H1 (cell line): Measurements from ENCODE around the gene CRISPLD2. TPM values are rescaled to one million over a fixed set of nuclear protein-coding genes. Genes with fewer than 3 reads are reported as not detected.

Experiments used
- CTCF ChIA-PET: fragments of 300-600 bp; sonication (Branson Sonifier 250); formaldehyde crosslinking; loops from one replicate; lab custom pipeline; 2021; ENCODE audit not compliant: partially characterized antibody; lab: Charles Lee
- POLR2A ChIA-PET: fragments of 300-600 bp; sonication (Branson Sonifier 250); formaldehyde crosslinking; loops from one replicate; lab custom pipeline; 2021; ENCODE audit warnings: inconsistent platforms; ENCODE audit not compliant: partially characterized antibody; lab: Charles Lee
- DNase-seq, 2 experiments: peaks; one replicate each; pipeline versions ENCODE4 v3.0.0 to v3.0.0-alpha.2; 2010 to 2022; ENCODE audit warnings: low spot score in 2 of 2, low read depth in 1 of 2, mixed read lengths in 1 of 2
- FAIRE-seq: peaks from 2 replicates; lab custom pipeline; 2011; peaks lifted over from hg19 to GRCh38; lab: Jason Lieb, UNC
- H2AFZ ChIP-seq: 2 replicates; pipeline ENCODE4 v1.8.1; 2012; ENCODE audit warnings: low read length, inconsistent platforms
- H2AK5ac ChIP-seq: 2 replicates; pipeline ENCODE4 v1.6.1; 2013; ENCODE audit warnings: low read depth, low read length
- H2BK120ac ChIP-seq: replicated peaks from 2 replicates; pipeline ENCODE3; 2013; ENCODE audit warnings: low read depth, low read length, inconsistent platforms
- H2BK12ac ChIP-seq: 2 replicates; pipeline ENCODE4 v1.6.1; 2013; ENCODE audit warnings: low read depth, low read length
- H2BK15ac ChIP-seq: 2 replicates; pipeline ENCODE4 v1.6.1; 2013; ENCODE audit warnings: low read length
- H2BK20ac ChIP-seq: 2 replicates; pipeline ENCODE4 v1.6.1; 2013; ENCODE audit warnings: low read length
- H2BK5ac ChIP-seq: 2 replicates; pipeline ENCODE4 v1.6.1; 2013; ENCODE audit warnings: low read depth, low read length
- H3K14ac ChIP-seq: 2 replicates; pipeline ENCODE4 v1.6.1; 2013; ENCODE audit warnings: inconsistent platforms; ENCODE audit not compliant: insufficient read length
- H3K18ac ChIP-seq: 2 replicates; pipeline ENCODE4 v1.6.1; 2013; ENCODE audit warnings: low read length; ENCODE audit errors: extremely low read depth
- H3K23ac ChIP-seq: 2 replicates; pipeline ENCODE4 v1.6.1; 2013; ENCODE audit warnings: inconsistent platforms; ENCODE audit not compliant: insufficient read length
- H3K23me2 ChIP-seq: 2 replicates; pipeline ENCODE4 v1.6.1; 2013; ENCODE audit warnings: low read depth, low read length
- H3K27ac ChIP-seq: 2 replicates; pipeline ENCODE4 v1.6.1; 2011; ENCODE audit warnings: low read depth, low read length, inconsistent platforms
- H3K27me3 ChIP-seq, 4 experiments: replicated peaks in 1 of 4; 1 replicate in 1 of 4; 2 replicates in 3 of 4; pipeline versions ENCODE4 v1.6.1 to v1.8.1; 2011 to 2013; ENCODE audit warnings: low read length in 3 of 4, mild to moderate bottlenecking in 3 of 4, inconsistent platforms in 2 of 4, mixed read lengths in 2 of 4, moderate library complexity in 1 of 4; ENCODE audit not compliant: control insufficient read depth in 3 of 4, insufficient read depth in 3 of 4; ENCODE audit errors: extremely low read depth in 1 of 4
- H3K36me3 ChIP-seq, 4 experiments: 2 replicates each; pipeline versions ENCODE4 v1.6.1 to v1.8.1; 2011 to 2013; ENCODE audit warnings: mild to moderate bottlenecking in 4 of 4, low read length in 3 of 4, moderate library complexity in 2 of 4, control low read depth in 1 of 4, inconsistent platforms in 1 of 4; ENCODE audit not compliant: insufficient read depth in 4 of 4, control insufficient read depth in 2 of 4
- H3K4ac ChIP-seq: replicated peaks from 2 replicates; pipeline ENCODE3; 2013; ENCODE audit warnings: low read length, low read depth, mixed read lengths, inconsistent platforms; ENCODE audit not compliant: insufficient read length
- H3K4me1 ChIP-seq, 4 experiments: replicated peaks in 1 of 4; 1 replicate in 1 of 4; 2 replicates in 3 of 4; pipeline versions ENCODE4 v1.6.1 to v1.8.1; 2011 to 2013; ENCODE audit warnings: low read length in 3 of 4, inconsistent platforms in 2 of 4, mixed read lengths in 1 of 4; ENCODE audit not compliant: insufficient read depth in 4 of 4, control insufficient read depth in 3 of 4
- H3K4me2 ChIP-seq, 2 experiments: 2 replicates each; pipeline versions ENCODE4 v1.6.1 to v1.8.1; 2011 to 2013; ENCODE audit warnings: low read depth in 2 of 2, low read length in 2 of 2, control low read depth in 1 of 2, inconsistent platforms in 1 of 2, mild to moderate bottlenecking in 1 of 2; ENCODE audit not compliant: insufficient read depth in 1 of 2
- H3K4me3 ChIP-seq, 4 experiments: fragments of 200-600, 300-600 bp in 1 of 4; sonication (generic), shearing (Covaris generic), sonication (Bioruptor Twin) in 1 of 4; 2 replicates each; pipeline versions ENCODE4 v1.5.1 to v1.8.1; 2011 to 2016; ENCODE audit warnings: low read length in 4 of 4, low read depth in 3 of 4, control low read depth in 2 of 4, inconsistent platforms in 2 of 4, mild to moderate bottlenecking in 2 of 4, mixed read lengths in 1 of 4, moderate library complexity in 1 of 4; ENCODE audit not compliant: insufficient read depth in 2 of 4; ENCODE audit errors: extremely low read depth in 1 of 4
- H3K56ac ChIP-seq: replicated peaks from 2 replicates; pipeline ENCODE3; 2013; ENCODE audit warnings: low read depth, mild to moderate bottlenecking, mixed read lengths, low read length, inconsistent platforms; ENCODE audit not compliant: insufficient read length
- H3K79me1 ChIP-seq: 2 replicates; pipeline ENCODE4 v1.6.1; 2013; ENCODE audit warnings: low read depth, low read length, control low read depth
- H3K79me2 ChIP-seq, 2 experiments: 2 replicates each; pipeline versions ENCODE4 v1.6.1 to v1.8.1; 2012 to 2013; ENCODE audit warnings: low read length in 2 of 2, mild to moderate bottlenecking in 2 of 2, inconsistent platforms in 1 of 2; ENCODE audit not compliant: insufficient read depth in 2 of 2, control insufficient read depth in 1 of 2
- H3K9ac ChIP-seq, 4 experiments: replicated peaks in 1 of 4; 1 replicate in 1 of 4; 2 replicates in 3 of 4; pipeline versions ENCODE4 v1.6.1 to v1.8.1; 2011 to 2013; ENCODE audit warnings: low read depth in 3 of 4, low read length in 3 of 4, control low read depth in 2 of 4, mild to moderate bottlenecking in 2 of 4, moderate library complexity in 2 of 4, inconsistent platforms in 1 of 4; ENCODE audit errors: extremely low read depth in 1 of 4
- H3K9me3 ChIP-seq, 2 experiments: 2 replicates each; pipeline versions ENCODE4 v1.6.1 to v1.8.1; 2012 to 2013; ENCODE audit warnings: mild to moderate bottlenecking in 2 of 2, moderate library complexity in 2 of 2, control low read depth in 1 of 2, inconsistent platforms in 1 of 2, low read depth in 1 of 2, low read length in 1 of 2, mixed read lengths in 1 of 2; ENCODE audit not compliant: insufficient read depth in 2 of 2
- H4K20me1 ChIP-seq, 2 experiments: replicated peaks in 1 of 2; 2 replicates each; pipeline versions ENCODE3 to v1.8.1; 2011 to 2013; ENCODE audit warnings: inconsistent platforms in 2 of 2, low read length in 2 of 2, mild to moderate bottlenecking in 1 of 2; ENCODE audit not compliant: insufficient read depth in 2 of 2, control insufficient read depth in 1 of 2
- H4K5ac ChIP-seq: 2 replicates; pipeline ENCODE4 v1.6.1; 2013; ENCODE audit warnings: low read length, low read depth, mixed read lengths, inconsistent platforms; ENCODE audit not compliant: insufficient read length
- H4K8ac ChIP-seq: 2 replicates; pipeline ENCODE4 v1.8.0; 2013; ENCODE audit warnings: mild to moderate bottlenecking, moderate library complexity, low read length, inconsistent platforms; ENCODE audit not compliant: insufficient read depth; ENCODE audit errors: extremely low read depth
- H4K91ac ChIP-seq: replicated peaks from 2 replicates; pipeline ENCODE3; 2013; ENCODE audit warnings: low read length, mixed read lengths, inconsistent platforms; ENCODE audit not compliant: insufficient read length
- CBX5 ChIP-seq: fragments of 300-800, 300-1000 bp; sonication (generic); IDR thresholded peaks from 2 replicates; pipeline ENCODE4 v1.7.1; 2016; ENCODE audit warnings: antibody characterized with exemption, low read length, low read depth
- CBX8 ChIP-seq: fragments of 300-800, 300-1000 bp; sonication (generic); IDR thresholded peaks from 2 replicates; pipeline ENCODE4 v1.7.1; 2016; ENCODE audit warnings: low read depth, low read length, borderline replicate concordance
- HDAC6 ChIP-seq: IDR thresholded peaks from one replicate; pipeline ENCODE4 v1.7.1; 2012; ENCODE audit warnings: low read depth, mild to moderate bottlenecking, inconsistent platforms, low read length, moderate library complexity
- POLR2A ChIP-seq, 2 experiments: IDR thresholded peaks; 1 replicate in 1 of 2; 2 replicates in 1 of 2; pipeline ENCODE4 v1.6.1; 2011; ENCODE audit warnings: low read depth in 2 of 2, low read length in 2 of 2, mild to moderate bottlenecking in 2 of 2; ENCODE audit errors: control extremely low read depth in 1 of 2
- SRF ChIP-seq: IDR thresholded peaks from 2 replicates; pipeline ENCODE4 v1.6.1; 2011; ENCODE audit warnings: mild to moderate bottlenecking, low read depth, low read length, moderate library complexity
- WGBS, 2 experiments: shearing (Covaris generic) in 1 of 2; methylation state at CpG; one replicate each; pipeline versions ENCODE4 v1.1.6 to v1.1.7; 2013 to 2015; ENCODE audit warnings: low lambda C conversion rate in 2 of 2, mixed read lengths in 2 of 2, inconsistent platforms in 1 of 2, low coverage in 1 of 2, missing lambda C conversion rate in 1 of 2; ENCODE audit not compliant: insufficient replicate concordance in 2 of 2, insufficient coverage in 1 of 2, insufficient read length in 1 of 2; ENCODE audit errors: extremely low coverage in 1 of 2, missing lambda C conversion rate in 1 of 2; 5-methylcytosine and 5-hydroxymethylcytosine counted together
- polyA plus RNA-seq, 7 experiments: library from polyadenylated mRNA; depleted of rRNA in 3 of 7; stranded (reverse) in 5 of 7; unstranded in 2 of 7; fragments of >200 nt in 5 of 7; fragments of 200-250 nt in 2 of 7; gene quantifications; 1 replicate in 5 of 7; 2 replicates in 1 of 7; 4 replicates in 1 of 7; pipeline versions ENCODE4 v1.2.1 to v1.2.3, GENCODE V29; 2011 to 2013; ENCODE audit warnings: missing spikeins in 2 of 7, mixed read lengths in 2 of 7
- total RNA-seq: library from RNA; stranded (reverse); fragmentation: NEBNext Ultra II Directional; extraction: Animal tissue kit (Norgen Biotek cat#: 25700); gene quantifications from 2 replicates; pipeline ENCODE4 v1.2.1, GENCODE V29; 2021

The CRISPLD2 gene
- total and polyA plus RNA-seq, 2 of the 8 experiments (the other 6 are each of a cell fraction or from before 2014, with no cell fraction given) = 2.7 to 5.1 TPM

GRCh38 chr16:84859681-84860080 is 39.9 kb downstream of the CRISPLD2 start:
- Histone ChIP-seq H2BK15ac (no peak overlapping the region), H4K20me1 (no peaks in the 10 kb centered on the region), H4K91ac (no peak overlapping the region), H2BK5ac (no peak overlapping the region), H3K4ac (no peak overlapping the region), H3K56ac (no peak overlapping the region), H3K9me3 (peaks cover 4 to 7% of the 10 kb centered on the region in 2 experiments; a peak in 3 of 4 replicates), H4K8ac (no peak overlapping the region), H4K5ac (no peak overlapping the region), H3K23me2 (no peaks in the 10 kb centered on the region), H2AFZ (no peak overlapping the region), H2AK5ac (no peak overlapping the region), H3K4me2 (no peak overlapping the region), H3K23ac (no peak overlapping the region), H3K4me3 (no peak overlapping the region), H3K79me1 (no peaks in the 10 kb centered on the region), H3K18ac (no peak overlapping the region), H3K27ac (no peak overlapping the region), H3K14ac (no peak overlapping the region), H3K4me1 (no peaks in the 10 kb centered on the region), H3K79me2 (no peaks in the 10 kb centered on the region), H2BK20ac (no peak overlapping the region), H2BK12ac (no peak overlapping the region), H3K9ac (no peak overlapping the region), H3K27me3 (no peaks in the 10 kb centered on the region), H3K36me3 (no peaks in the 10 kb centered on the region), H2BK120ac (no peak overlapping the region)
- 90% methylated on average over 2 of the region's 2 CpGs; no CpG with 5 or more reads in 1 of the 2 experiments for WGBS, 2 experiments
- FAIRE-seq (no peak), DNase-seq (no peak)
- ChIA-PET POLR2A (no interaction called here), CTCF (interaction anchor here (0.6 to 1.6 kb wide), 5 partner anchors 10 to 122 kb away, joined by 3 to 4 read pairs (median 3); no protein-coding TSS in a partner anchor)
- no peak for TF ChIP-seq CBX5
- TF ChIP-seq CBX8 = no peak
- TF ChIP-seq POLR2A (IDR thresholded peaks at IDR 0.05; ENCODE audit: control extremely low read depth in 1 of 2, low read depth in 2 of 2, low read length in 2 of 2) = no peak
- no peak for TF ChIP-seq HDAC6
- TF ChIP-seq SRF = no peak
